ENCODE measurements around the gene PGLYRP1.

Gene PGLYRP1

DNA sequence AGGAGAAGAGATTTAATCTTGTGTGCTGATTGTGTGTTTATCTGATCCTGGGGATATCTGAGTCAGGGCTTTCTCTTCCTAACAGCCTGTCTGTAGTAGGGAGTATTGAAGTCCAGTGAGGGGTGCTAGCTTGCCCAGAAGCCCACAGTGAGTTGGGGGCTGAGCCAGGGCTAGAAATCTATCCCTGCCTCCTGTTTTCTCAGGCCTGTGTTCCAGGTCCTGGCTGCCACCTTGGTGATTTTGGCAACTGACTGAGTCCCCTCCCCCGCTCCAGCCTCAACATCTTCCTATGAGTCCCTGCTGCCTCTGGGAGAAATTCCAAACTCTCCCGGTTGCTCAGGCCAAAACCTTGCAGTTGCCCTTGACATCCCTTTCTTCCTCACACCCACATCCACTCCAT, 41.5 kb downstream of the PGLYRP1 start:
- TF ChIP-seq, protein P1, sequence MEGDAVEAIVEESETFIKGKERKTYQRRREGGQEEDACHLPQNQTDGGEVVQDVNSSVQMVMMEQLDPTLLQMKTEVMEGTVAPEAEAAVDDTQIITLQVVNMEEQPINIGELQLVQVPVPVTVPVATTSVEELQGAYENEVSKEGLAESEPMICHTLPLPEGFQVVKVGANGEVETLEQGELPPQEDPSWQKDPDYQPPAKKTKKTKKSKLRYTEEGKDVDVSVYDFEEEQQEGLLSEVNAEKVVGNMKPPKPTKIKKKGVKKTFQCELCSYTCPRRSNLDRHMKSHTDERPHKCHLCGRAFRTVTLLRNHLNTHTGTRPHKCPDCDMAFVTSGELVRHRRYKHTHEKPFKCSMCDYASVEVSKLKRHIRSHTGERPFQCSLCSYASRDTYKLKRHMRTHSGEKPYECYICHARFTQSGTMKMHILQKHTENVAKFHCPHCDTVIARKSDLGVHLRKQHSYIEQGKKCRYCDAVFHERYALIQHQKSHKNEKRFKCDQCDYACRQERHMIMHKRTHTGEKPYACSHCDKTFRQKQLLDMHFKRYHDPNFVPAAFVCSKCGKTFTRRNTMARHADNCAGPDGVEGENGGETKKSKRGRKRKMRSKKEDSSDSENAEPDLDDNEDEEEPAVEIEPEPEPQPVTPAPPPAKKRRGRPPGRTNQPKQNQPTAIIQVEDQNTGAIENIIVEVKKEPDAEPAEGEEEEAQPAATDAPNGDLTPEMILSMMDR (IDR thresholded peaks at IDR 0.05; ENCODE audit: unreplicated experiment in 3 of 3), result no peak

DNA sequence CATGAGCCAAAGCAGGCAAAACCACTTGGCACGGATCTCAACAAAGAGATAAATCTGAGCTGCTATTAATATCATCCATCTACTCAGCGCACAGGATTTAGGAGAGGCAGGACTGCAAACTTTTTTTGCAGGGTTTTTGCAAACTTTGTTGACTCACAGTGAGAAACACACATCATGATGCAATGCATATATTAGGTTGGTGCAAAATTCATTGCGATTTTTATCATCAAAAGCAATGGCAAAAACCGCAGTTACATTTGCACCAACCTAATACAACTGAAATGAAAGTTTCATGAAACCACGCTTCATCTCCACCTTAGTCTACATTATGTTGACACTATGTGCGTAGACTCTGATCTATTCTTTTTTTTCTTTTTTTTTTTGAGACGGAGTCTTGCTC, 44.7 kb downstream of the PGLYRP1 start:
- TF ChIP-seq, protein P1 (IDR thresholded peaks at IDR 0.05; ENCODE audit: unreplicated experiment in 3 of 3), result no peak
- H3K9me3 Mint-ChIP-seq, result no peaks in the 10 kb centered on the region
- H3K36me3 Mint-ChIP-seq (ENCODE audit: low read depth), result no peaks in the 10 kb centered on the region
- H3K4me1 Mint-ChIP-seq, result peaks cover 7% of the 10 kb centered on the region
- peaks cover 69% of the 10 kb centered on the region for H3K27me3 Mint-ChIP-seq (ENCODE audit: low read depth)
- no peak overlapping the region for H3K4me3 Mint-ChIP-seq
- no peak overlapping the region for H3K27ac Mint-ChIP-seq

More for the DNA sequence above, 41.5 kb downstream of the PGLYRP1 start:
- no peaks in the 10 kb centered on the region for H3K36me3 Mint-ChIP-seq (ENCODE audit: low read depth)
- H3K27ac Mint-ChIP-seq, result peak overlapping the region in 2 of 3 experiments; percentile 15 to 46
- no peak overlapping the region for H3K4me3 Mint-ChIP-seq
- no peaks in the 10 kb centered on the region for H3K9me3 Mint-ChIP-seq
- H3K4me1 Mint-ChIP-seq, result peaks cover 7% of the 10 kb centered on the region
- H3K27me3 Mint-ChIP-seq (ENCODE audit: low read depth), result peaks cover 61% of the 10 kb centered on the region

DNA sequence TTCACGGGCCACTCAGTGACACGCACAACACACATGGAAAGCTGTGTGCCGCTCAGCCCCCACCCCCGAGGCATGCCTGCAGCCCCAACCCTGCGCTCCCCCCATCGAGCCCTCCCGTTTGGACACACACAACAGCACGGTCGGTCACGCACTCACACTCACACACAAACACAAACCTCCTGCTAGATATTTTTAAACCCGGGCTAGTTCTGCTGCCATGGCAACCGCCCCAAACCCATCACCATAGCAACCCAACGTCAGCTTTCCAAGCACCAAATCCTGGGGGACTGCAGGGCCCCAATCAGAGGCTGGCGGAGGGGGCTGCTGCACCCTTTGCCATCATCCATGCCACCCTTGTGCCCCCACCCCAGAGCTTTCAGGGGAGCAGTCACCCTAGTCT, 46.7 kb downstream of the PGLYRP1 start:
- H3K9me3 Mint-ChIP-seq, result no peaks in the 10 kb centered on the region
- H3K4me1 Mint-ChIP-seq, result peaks cover 7% of the 10 kb centered on the region
- peak overlapping the region in 2 of 3 experiments; percentile 4 to 11 for H3K27ac Mint-ChIP-seq
- TF ChIP-seq, protein P1 (IDR thresholded peaks at IDR 0.05; ENCODE audit: unreplicated experiment in 3 of 3), result no peak
- H3K36me3 Mint-ChIP-seq (ENCODE audit: low read depth), result no peaks in the 10 kb centered on the region
- H3K4me3 Mint-ChIP-seq, result peak overlapping the region; percentile 4 to 10 (median 9)
- H3K27me3 Mint-ChIP-seq (ENCODE audit: low read depth), result peaks cover 77% of the 10 kb centered on the region

DNA sequence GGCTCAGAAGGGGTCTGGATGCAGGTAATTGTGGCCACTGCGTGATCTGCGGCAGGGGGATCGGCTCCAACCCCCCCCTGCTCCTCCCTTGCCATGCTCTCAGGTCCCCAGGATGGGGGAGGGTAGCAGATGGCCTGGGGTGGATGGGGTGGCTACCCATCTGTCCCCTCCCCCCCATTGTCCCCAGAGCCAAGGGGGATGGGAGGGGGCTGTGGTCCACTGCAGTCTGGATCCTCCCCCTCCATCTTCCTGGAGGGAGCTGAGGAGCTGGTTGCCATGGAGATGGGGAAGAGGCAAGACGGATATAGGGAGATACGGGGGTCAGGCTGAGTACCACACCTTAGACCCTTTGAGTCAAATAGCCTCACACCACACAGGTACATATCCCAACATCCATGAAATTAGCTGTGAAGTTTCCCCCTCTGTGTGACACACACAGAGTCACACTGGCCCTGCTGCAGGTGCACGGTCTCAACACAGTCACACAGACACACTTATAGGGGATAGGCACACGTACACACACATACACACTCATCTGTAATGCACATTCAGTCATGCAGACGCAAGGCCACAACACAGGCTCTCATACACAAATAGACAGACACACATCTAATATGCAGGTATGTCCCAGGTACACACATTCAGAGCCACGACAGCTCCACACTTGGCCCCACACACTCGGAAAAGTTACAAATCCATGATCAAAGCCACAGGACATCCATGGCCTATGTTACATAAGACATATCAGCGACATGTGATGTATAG, 47.4 kb downstream of the PGLYRP1 start:
- Mint-ChIP-seq H3K9me3 (no peaks in the 10 kb centered on the region), H3K27ac (peak overlapping the region in 1 of 3 experiments; percentile 11), H3K36me3 (ENCODE audit: low read depth) (no peaks in the 10 kb centered on the region), H3K4me3 (peak overlapping the region in 2 of 3 experiments; percentile 9 to 11), H3K4me1 (peaks cover 5% of the 10 kb centered on the region), H3K27me3 (ENCODE audit: low read depth) (peaks cover 79% of the 10 kb centered on the region)
- TF ChIP-seq, protein P1 (IDR thresholded peaks at IDR 0.05; ENCODE audit: unreplicated experiment in 3 of 3), result no peak

DNA sequence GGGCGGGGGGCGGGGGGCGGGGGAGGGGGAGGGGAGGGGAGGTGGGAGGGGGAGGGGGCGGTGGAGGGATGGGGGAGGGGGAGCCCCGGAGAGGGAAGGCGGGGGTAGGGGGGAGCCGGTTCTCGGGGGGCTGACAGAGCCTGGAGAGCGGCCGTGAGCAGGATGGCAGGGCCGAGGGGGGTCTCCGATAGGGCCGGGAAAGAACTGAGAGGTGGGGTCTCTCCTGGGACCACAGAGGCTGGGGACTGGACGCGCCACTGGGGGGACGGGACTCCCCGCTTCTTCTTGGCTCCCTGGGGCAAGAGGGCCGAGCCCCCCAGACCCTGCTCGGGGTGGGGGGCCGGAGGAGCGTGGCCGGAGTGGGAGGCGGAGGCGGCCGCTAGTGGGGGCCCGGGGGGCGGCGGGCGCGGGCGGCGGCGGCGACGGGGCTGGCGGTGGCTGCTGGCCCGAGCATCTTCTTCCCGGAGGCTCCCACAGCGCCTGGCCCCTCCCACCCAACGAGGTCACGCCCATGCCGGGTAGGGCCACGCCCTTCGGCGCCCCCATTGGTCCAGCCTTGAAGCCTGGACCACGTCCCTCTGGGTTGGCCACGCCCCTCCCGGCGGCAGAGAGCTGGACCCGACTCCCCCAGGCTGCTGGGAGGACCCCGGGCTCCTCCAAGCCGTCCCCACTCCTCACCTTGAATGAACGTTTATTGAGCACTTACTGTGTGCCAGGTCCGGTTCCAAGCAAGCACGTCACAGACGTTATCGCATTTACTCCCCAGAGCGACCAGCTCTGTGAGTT, 49.1 kb downstream of the PGLYRP1 start, which contains the start of gene NOVA2:
NOVA2 (minus strand) TSS at position 313 of the 786 bp plus-strand sequence. CDS start 514 bp downstream, outside the sequence.
- H3K4me3 Mint-ChIP-seq, result peak within 1 kb of the TSS; percentile 64 to 78 (median 76)
- H3K9me3 Mint-ChIP-seq, result no peaks in the 10 kb centered on the region
- H3K27ac Mint-ChIP-seq, result no peak within 1 kb of the TSS
- peaks cover 86% of the 10 kb centered on the region for H3K27me3 Mint-ChIP-seq (ENCODE audit: low read depth)
- H3K36me3 Mint-ChIP-seq (ENCODE audit: low read depth), result no peaks in the 10 kb centered on the region
- H3K4me1 Mint-ChIP-seq, result peaks cover 5% of the 10 kb centered on the region
- TF ChIP-seq, protein P1 (IDR thresholded peaks at IDR 0.05; ENCODE audit: unreplicated experiment in 3 of 3), result no peak
